K562 (cell line): ENCODE data around the gene NLGN2. TPM values are rescaled to one million over a fixed set of nuclear protein-coding genes. Genes with fewer than 3 reads are reported as not detected.

Source experiments
- ATAC-seq: fragments of 200-7000 bp; cut with Tn5 transposase; 3 replicates; pipeline ENCODE4 v1.9.1; 2020; ENCODE audit warnings: moderate library complexity
- BruUV-seq: library from RNA; stranded (reverse); fragments of 400-500 nt; replicated peaks from 2 replicates; lab custom pipeline; 2021; lab: Mats Ljungman, UMichigan
- CTCF ChIA-PET: fragments of 300-600 bp; formaldehyde crosslinking; extraction: SDS; loops from one replicate; lab custom pipeline; 2021; ENCODE audit warnings: low intra/inter-chr PET ratio; lab: Yijun Ruan, JAX
- POLR2A ChIA-PET: fragments of 300-600, 350-650 bp; sonication (Branson Sonifier 250); formaldehyde crosslinking; extraction: SDS; loops from one replicate; lab custom pipeline; 2021; ENCODE audit warnings: antibody characterized with exemption, inconsistent platforms; lab: Yijun Ruan, JAX
- DNase-seq, 4 experiments: peaks; one replicate each; pipeline versions ENCODE4 v3.0.0 to v3.0.0-alpha.2; 2011 to 2018; ENCODE audit warnings: low spot score in 3 of 4, mixed read lengths in 3 of 4; ENCODE audit errors: extremely low read depth in 1 of 4
- FAIRE-seq: peaks from 2 replicates; lab custom pipeline; 2011; peaks lifted over from hg19 to GRCh38; lab: Jason Lieb, UNC
- H2AFZ ChIP-seq: 2 replicates; pipeline ENCODE4 v1.6.0; 2011; ENCODE audit warnings: low read depth, low read length, control low read depth, inconsistent platforms
- H3K27ac ChIP-seq: fragments of 200-600 bp; 3 replicates; pipeline ENCODE4 v1.8.0; 2011; ENCODE audit warnings: low read depth, mild to moderate bottlenecking, control low read depth, inconsistent platforms, low read length, moderate library complexity, mixed read lengths; ENCODE audit errors: extremely low read depth
- H3K27me3 ChIP-seq, 2 experiments: fragments of 300-600 bp in 1 of 2; 2 replicates in 1 of 2; 3 replicates in 1 of 2; pipeline versions ENCODE4 v1.6.0 to v1.8.0; 2011; ENCODE audit warnings: inconsistent platforms in 2 of 2, low read length in 2 of 2, mild to moderate bottlenecking in 1 of 2, mixed read lengths in 1 of 2, moderate library complexity in 1 of 2; ENCODE audit not compliant: control insufficient read depth in 2 of 2, insufficient read depth in 2 of 2
- H3K36me3 ChIP-seq: fragments of 300-600 bp; 3 replicates; pipeline ENCODE4 v1.8.0; 2011; ENCODE audit warnings: mild to moderate bottlenecking, low read length, inconsistent platforms; ENCODE audit not compliant: control insufficient read depth, insufficient read depth
- H3K4me1 ChIP-seq, 2 experiments: fragments of 200-600 bp in 1 of 2; replicated peaks in 1 of 2; 2 replicates in 1 of 2; 3 replicates in 1 of 2; pipeline versions ENCODE4 v1.5.1 to v1.8.0; 2011; ENCODE audit warnings: inconsistent platforms in 2 of 2, low read length in 2 of 2, mild to moderate bottlenecking in 1 of 2, mixed read lengths in 1 of 2, moderate library complexity in 1 of 2; ENCODE audit not compliant: control insufficient read depth in 2 of 2, insufficient read depth in 2 of 2
- H3K4me2 ChIP-seq: 2 replicates; pipeline ENCODE4 v1.6.1; 2011; ENCODE audit warnings: low read length, control low read depth, inconsistent platforms, mixed read lengths; ENCODE audit not compliant: insufficient read depth
- H3K4me3 ChIP-seq: fragments of 200-600 bp; sonication (generic), shearing (Covaris generic); 2 replicates; pipeline ENCODE4 v1.5.1; 2016; ENCODE audit warnings: control low read depth, inconsistent platforms
- H3K79me2 ChIP-seq: fragments of 200-600 bp; 3 replicates; pipeline ENCODE4 v1.8.0; 2011; ENCODE audit warnings: low read length, inconsistent platforms; ENCODE audit not compliant: control insufficient read depth, insufficient read depth
- H3K9ac ChIP-seq, 2 experiments: 2 replicates each; pipeline versions ENCODE4 v1.6.0 to v1.6.1; 2011; ENCODE audit warnings: low read depth in 2 of 2, low read length in 2 of 2, control low read depth in 1 of 2, inconsistent platforms in 1 of 2, mild to moderate bottlenecking in 1 of 2, mixed read lengths in 1 of 2; ENCODE audit not compliant: insufficient read depth in 1 of 2
- H3K9me1 ChIP-seq: one replicate; pipeline ENCODE4 v1.6.0; 2011; ENCODE audit warnings: inconsistent platforms, mild to moderate bottlenecking, low read length, moderate library complexity; ENCODE audit not compliant: control insufficient read depth, insufficient read depth
- H3K9me3 ChIP-seq: replicated peaks from 2 replicates; pipeline ENCODE4 v1.5.1; 2011; ENCODE audit warnings: low read depth, low read length, inconsistent platforms; ENCODE audit not compliant: control insufficient read depth, insufficient read depth
- H4K20me1 ChIP-seq: replicated peaks from 2 replicates; pipeline ENCODE4 v1.6.1; 2011; ENCODE audit warnings: low read length, inconsistent platforms, mixed read lengths; ENCODE audit not compliant: control insufficient read depth, insufficient read depth
- FUS ChIP-seq: fragments of 200-400 bp; formaldehyde crosslinking; optimal IDR thresholded peaks from 2 replicates; pipeline ENCODE3; 2017; ENCODE audit warnings: low read depth, low read length
- JUND ChIP-seq, 2 experiments: IDR thresholded peaks; 2 replicates in 1 of 2; 3 replicates in 1 of 2; pipeline ENCODE4 v1.6.1; 2011; ENCODE audit warnings: borderline replicate concordance in 2 of 2, low read depth in 2 of 2, low read length in 2 of 2, improper control_type of control experiment in 1 of 2, missing biosample characterization in 1 of 2, missing genetic modification characterization in 1 of 2, missing genetic modification reagents in 1 of 2
- NCOA2 ChIP-seq, 2 experiments: fragments of 450-650 bp; IDR thresholded peaks; 2 replicates each; pipeline ENCODE4 v1.6.1; 2018; ENCODE audit warnings: mild to moderate bottlenecking in 2 of 2, moderate library complexity in 1 of 2; ENCODE audit not compliant: partially characterized antibody in 2 of 2
- RBM39 ChIP-seq: fragments of 200-400 bp; formaldehyde crosslinking; optimal IDR thresholded peaks from 2 replicates; pipeline ENCODE3; 2018; ENCODE audit warnings: low read depth, low read length
- REST ChIP-seq, 2 experiments: fragments of 450-650 bp; formaldehyde crosslinking in 1 of 2; IDR thresholded peaks; 2 replicates each; pipeline versions ENCODE4 v1.4.0 to v1.6.1; 2014 to 2020; ENCODE audit warnings: mild to moderate bottlenecking in 2 of 2, borderline replicate concordance in 1 of 2, low read depth in 1 of 2
- ZNF280A ChIP-seq: fragments of 450-650 bp; IDR thresholded peaks from 2 replicates; pipeline ENCODE4 v1.6.1; 2018; ENCODE audit warnings: mild to moderate bottlenecking, low read depth; ENCODE audit not compliant: partially characterized antibody
- ZNF695 ChIP-seq: fragments of 450-650 bp; formaldehyde crosslinking; IDR thresholded peaks from 2 replicates; pipeline ENCODE4 v1.4.0; 2020; ENCODE audit warnings: mild to moderate bottlenecking, moderate library complexity
- WGBS: fragments of 100-300 bp; shearing (Covaris generic); methylation state at CpG from one replicate; pipeline ENCODE4 v1.1.6; 2016; ENCODE audit warnings: low coverage, mixed read lengths; ENCODE audit not compliant: insufficient coverage; ENCODE audit errors: missing lambda C conversion rate; 5-methylcytosine and 5-hydroxymethylcytosine counted together
- in situ Hi-C: fragments of 300-500 bp; cut with MboI; formaldehyde crosslinking; loops from 4 replicates; pipeline ENCODE4 v1.15.0; 2018; ENCODE audit warnings: inconsistent platforms, mixed read lengths
- intact Hi-C: fragments of 100-400 bp; cut with micrococcal nuclease; formaldehyde crosslinking; loops from 2 replicates; pipeline ENCODE4 v1.14.2; 2022
- polyA plus RNA-seq, 8 experiments: library from polyadenylated mRNA; depleted of rRNA in 4 of 8; stranded (reverse) in 5 of 8; unstranded in 3 of 8; fragments of >200 nt; fragmentation: Nextera tagmentation in 2 of 8; fragmentation: Illumina TruSeq in 1 of 8; extraction: Ambion mirVana in 2 of 8; extraction: Trizol in 1 of 8; gene quantifications; 2 replicates each; pipeline versions ENCODE4 v1.2.1 to v1.2.3, GENCODE V29; 2011 to 2014; ENCODE audit warnings: inconsistent platforms in 1 of 8, missing spikeins in 1 of 8
- total RNA-seq, 7 experiments: library from RNA; depleted of rRNA in 6 of 7; stranded (reverse); fragments of >200 nt in 6 of 7; fragmentation: Illumina TruSeq in 2 of 7; extraction: Trizol in 2 of 7; gene quantifications; 2 replicates each; pipeline versions ENCODE4 v1.2.1 to v1.2.3, GENCODE V29; 2011 to 2021; ENCODE audit warnings: low replicate concordance in 1 of 7

Gene NLGN2
- total and polyA plus RNA-seq, 9 of the 15 experiments (the other 6 are each of a cell fraction or from before 2014, with no cell fraction given), result 0.11 to 7.8 (median 0.77) TPM

GRCh38 chr17:7432296-7432695 is 24.7 kb downstream of the NLGN2 start:
- H3K9ac ChIP-seq, result no peak overlapping the region
- H3K4me3 ChIP-seq, result no peak overlapping the region
- H3K9me1 ChIP-seq, result no peaks in the 10 kb centered on the region
- FAIRE-seq (no peak), ATAC-seq (no peak), DNase-seq (no peak)
- peaks cover 5 to 26% of the 10 kb centered on the region in 2 experiments; a peak in 4 of 5 replicates for H3K4me1 ChIP-seq
- H2AFZ ChIP-seq, result no peak overlapping the region
- no peaks in the 10 kb centered on the region for H3K36me3 ChIP-seq
- WGBS, result 63% methylated on average over 11 of the region's 11 CpGs
- ChIA-PET CTCF (no interaction called here), POLR2A (no interaction called here)
- H3K27ac ChIP-seq, result no peak overlapping the region
- H3K9me3 ChIP-seq, result no peaks in the 10 kb centered on the region
- no peaks in the 10 kb centered on the region for H4K20me1 ChIP-seq
- peaks cover 7% of the 10 kb centered on the region; the same call in 2 of the 3 replicates for H3K79me2 ChIP-seq
- in situ Hi-C loops, result no loop called here
- intact Hi-C loops, result no loop called here
- H3K4me2 ChIP-seq, result no peak overlapping the region
- no peaks in the 10 kb centered on the region for H3K27me3 ChIP-seq
- BruUV-seq, result no TSS peak
- TF ChIP-seq REST (IDR thresholded peaks at IDR 0.05; ENCODE audit: borderline replicate concordance) (no peak), REST (CRISPR knock-in tag; IDR thresholded peaks at IDR 0.05; ENCODE audit: low read depth) (no peak), FUS (no peak), ZNF695 (no peak), ZNF280A (no peak), JUND (IDR thresholded peaks at IDR 0.05; ENCODE audit: borderline replicate concordance, low read depth, low read length) (no peak), JUND (tag; IDR thresholded peaks at IDR 0.05; ENCODE audit: borderline replicate concordance, low read depth, low read length) (no peak), NCOA2 (IDR thresholded peaks at IDR 0.05; ENCODE audit: partially characterized antibody in 2 of 2) (no peak), RBM39 (no peak)
